ENCODE data around the gene ABCB6.
"Not testable (repeated sequence)": the region's sequence is repeated elsewhere in the genome, so short reads cannot be mapped to it uniquely, and the experiment has no call there.

The ABCB6 gene

DNA sequence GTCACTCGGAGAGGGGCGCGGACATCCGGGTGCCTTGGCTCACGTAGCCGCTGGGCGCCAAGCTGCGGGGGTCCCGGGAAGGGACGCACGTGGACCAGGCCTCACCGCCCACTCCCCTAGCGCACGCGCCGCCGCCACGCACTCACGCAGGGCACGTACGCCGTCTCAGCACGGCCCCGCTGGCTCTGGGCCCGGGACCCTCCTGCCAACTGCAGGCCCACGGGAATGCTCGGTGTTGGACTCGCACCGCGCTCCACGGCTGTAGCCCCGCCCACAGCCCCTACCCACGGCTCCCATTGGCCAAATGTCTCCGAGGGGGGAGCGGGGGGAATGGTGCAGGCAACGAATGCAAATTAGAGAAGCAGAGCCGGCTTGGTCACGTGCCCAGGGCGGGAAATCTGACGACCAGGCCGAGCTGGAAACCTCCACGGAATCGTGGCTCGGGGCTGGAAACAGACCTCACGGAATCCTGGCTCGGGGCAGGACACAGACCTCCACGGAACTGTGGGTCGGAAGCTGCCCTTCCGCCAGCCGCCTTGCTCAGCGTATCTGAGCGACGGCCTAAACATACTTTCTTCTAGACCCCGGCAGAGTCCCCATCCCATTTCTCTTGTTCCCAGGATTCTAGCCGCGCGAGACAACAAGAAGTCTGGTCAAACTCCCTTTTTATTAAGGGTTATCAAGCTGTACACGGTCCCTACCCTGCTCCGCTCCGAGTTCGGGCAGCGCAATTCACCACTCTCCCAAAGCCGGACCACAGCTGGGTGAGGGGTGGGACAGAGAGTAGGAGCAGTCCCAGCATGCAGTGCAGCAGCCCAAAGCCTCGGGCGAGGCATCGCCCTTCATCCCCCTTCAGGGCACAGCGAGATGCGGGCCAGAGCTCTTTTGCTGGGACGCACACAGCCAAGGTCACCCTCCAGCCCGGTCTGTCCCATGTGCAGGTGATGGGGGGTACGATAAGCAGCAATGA lies at the start of gene ABCB6:
ABCB6 (minus strand) TSS at position 227 of the 970 bp plus-strand sequence. CDS start 285 bp downstream, outside the sequence.
- DNase-seq (ENCODE audit: low read depth, low spot score) = no peak

DNA sequence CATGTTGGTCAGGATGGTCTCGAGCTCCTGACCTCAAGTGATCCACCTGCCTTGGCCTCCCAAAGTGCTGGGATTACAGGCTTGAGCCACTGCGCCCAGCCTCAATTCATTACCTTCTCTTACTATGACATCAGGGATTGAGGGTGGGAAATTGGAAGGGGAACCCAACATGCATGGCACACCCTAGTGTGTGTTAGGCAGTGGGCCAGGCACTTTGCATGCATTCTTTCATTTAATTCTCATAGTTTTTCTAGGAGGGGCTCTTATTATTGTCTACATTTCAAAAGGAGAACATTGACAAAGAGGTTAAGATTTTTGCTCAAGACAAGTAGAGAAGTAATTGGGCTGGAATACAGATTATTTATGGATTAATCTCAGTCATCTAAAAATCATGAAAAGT lies 49.5 kb upstream of the ABCB6 start:
- DNase-seq (ENCODE audit: low read depth, low spot score) = no peak

DNA sequence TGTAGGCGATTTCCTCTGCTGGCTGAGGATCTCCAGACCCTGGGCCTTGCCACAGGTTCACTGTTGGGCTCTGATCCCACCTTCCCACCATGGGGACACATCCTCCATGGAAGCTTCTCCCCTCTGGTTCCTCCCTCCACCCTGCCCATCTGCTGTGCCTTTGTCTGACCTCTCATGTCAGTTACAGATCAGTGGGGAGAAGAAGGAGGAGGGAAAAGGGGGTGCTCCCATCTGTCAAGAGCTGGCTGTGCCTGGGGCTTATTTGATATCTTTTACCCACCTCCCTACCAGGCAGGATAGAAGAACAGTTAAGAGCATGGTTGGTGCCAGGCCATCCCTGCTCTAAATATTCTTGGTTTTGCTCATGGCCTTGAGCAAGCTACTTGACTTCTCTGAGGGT lies 48.1 kb upstream of the ABCB6 start:
- no peak for DNase-seq (ENCODE audit: low read depth, low spot score)

DNA sequence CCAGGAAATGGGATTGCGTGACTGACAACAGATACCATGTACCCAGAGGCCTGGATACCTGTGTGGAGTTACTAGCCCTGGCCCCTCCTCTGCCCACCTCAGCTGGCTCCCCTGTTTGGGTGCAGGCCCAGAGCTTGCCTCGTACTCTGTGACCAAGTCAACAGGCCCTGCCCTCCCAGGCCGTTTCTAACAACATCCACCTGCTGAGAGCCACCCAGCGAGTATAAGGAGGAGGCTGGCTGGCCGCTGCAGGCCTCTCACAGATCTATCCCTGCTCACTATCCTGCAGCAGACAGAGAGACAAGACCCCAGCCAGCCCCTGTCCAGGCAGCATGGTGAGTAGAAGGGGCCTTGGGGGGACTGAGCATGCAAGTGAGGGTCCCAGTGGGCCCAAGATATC lies 47.5 kb upstream of the ABCB6 start:
- DNase-seq (ENCODE audit: low read depth, low spot score) = no peak

DNA sequence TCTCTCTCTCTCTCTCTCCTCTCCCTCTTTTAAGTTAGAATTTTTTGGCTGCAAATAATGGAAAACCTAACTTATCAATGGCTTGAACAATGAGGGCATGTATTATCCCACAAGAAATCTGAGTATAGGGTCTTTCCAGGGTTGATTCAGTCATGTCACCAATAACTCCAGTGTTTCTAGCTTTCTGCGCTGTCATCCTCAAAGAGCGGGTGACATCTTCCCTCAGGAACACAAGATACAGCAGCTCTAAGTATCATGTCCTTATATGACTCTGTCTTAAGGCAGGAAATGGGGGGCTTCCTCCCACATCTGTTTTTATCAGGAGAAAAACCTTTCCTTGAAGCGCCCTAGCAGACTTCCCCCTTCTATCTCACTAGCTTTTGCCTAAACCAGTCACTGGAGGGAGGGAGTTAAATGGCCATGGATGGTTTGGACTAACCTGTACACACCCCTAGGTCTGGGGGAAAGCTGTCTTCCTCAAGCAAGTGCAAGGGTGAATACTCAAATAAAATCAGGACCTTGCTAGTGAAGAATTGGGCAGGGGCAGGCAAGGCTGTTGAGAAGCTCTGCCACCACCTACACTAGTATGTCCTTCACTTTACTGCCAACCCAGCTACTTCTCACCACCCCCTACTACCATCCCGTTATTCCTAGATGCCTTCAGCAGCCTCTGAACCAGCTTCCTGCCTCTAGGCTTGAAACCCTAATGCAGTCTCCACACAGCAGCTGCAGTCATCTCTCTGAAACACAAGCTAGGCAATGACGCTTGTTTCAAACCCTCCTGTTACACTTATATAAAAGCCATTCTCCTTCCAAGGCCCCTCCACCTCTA lies 42.5 kb upstream of the ABCB6 start:
- no peak for DNase-seq (ENCODE audit: low read depth, low spot score)

DNA sequence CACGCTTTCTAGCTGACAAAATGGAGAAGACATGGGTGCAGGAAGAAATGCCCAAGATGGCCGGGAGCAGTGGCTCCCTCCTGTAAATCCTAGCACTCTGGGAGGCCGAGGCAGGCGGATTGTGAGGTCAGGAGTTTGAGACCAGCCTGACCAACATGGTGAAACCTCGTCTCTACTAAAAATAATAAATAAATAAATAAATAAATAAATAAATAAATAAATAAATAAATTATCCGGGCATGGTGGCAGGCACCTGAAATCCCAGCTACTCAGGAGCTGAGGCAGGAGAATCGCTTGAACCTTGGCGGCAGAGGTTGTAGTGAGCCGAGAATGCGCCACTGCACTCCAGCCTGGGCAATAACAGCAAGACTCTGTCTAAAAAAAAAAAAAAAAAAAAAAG lies 40.2 kb upstream of the ABCB6 start:
- DNase-seq (ENCODE audit: low read depth, low spot score) = not testable (repeated sequence)

DNA sequence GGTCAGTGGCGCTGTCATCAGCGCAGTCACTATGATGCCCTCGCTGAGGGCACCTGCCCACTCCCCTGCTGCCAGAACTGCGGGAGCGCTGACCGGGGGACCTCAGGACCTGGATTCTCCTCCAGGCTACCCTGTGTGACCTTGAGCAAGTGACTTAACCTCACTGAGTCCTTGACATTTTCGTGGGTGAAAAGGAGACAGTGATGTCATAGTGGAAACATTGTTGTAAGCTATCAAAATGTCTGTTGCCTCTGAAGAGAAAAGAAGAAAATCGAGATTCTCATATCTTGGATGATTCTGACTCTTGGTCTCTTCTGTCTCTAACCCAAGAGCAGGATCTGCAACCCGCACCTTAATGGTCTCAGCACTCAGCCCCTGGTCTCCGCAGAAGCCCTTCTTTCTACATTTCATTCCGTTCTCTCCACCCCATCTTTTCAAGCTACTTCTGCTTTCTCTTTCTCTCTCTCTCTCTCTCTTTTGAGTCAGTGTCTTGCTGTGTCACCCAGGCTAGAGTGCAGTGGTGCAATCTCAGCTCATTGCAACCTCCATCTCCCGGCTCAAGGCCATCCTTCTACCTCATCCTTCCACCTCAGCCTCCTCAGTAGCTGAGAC lies 35.9 kb upstream of the ABCB6 start:
- no peak for DNase-seq (ENCODE audit: low read depth, low spot score)

DNA sequence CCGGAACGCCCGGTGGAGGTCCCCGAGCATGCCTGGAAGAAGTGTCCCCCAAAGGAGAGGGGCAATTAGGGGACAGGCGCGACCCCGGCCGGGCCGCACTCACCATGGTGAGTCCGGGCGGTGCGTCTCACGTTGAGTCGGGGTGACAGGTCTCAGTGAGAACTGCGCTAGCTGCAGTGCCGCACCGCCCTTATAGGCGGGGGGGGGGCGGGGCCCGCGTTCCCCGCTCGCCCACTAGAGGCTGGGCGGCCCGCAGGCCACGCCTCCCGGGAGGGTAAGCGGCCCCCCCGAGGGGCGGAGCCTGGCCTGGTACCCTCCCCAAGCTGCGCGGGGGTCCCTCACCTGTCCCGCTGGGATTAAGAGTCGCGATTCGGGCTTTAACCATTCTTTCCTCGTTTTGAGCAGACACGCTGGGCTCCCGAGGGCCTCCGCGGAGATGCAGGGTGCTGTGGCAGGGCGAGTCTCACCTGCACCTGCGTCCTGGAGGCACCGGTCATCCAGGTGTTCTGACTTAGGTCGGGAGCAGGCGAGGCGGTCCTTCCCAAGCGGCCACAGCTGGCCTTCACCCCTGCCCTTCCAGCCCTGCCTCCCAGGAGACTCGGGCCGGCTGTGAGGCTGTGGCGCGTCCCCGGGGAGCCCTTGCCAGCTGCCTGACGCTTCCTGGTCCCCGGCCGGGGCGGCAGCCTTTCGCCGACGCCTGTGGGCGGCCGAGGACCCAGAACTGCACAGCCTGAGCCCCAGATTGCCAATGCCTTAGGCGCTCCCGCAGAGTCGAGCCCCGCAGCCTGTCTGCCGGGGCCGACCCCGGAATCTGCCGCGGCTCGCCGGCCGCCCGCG lies 35.2 kb upstream of the ABCB6 start, which contains the start of gene TUBA4A:
TUBA4A (minus strand) TSS at position 166 of the 837 bp plus-strand sequence; CDS start at position 106, 60 bp downstream.
- DNase-seq (ENCODE audit: low read depth, low spot score) = no peak

DNA sequence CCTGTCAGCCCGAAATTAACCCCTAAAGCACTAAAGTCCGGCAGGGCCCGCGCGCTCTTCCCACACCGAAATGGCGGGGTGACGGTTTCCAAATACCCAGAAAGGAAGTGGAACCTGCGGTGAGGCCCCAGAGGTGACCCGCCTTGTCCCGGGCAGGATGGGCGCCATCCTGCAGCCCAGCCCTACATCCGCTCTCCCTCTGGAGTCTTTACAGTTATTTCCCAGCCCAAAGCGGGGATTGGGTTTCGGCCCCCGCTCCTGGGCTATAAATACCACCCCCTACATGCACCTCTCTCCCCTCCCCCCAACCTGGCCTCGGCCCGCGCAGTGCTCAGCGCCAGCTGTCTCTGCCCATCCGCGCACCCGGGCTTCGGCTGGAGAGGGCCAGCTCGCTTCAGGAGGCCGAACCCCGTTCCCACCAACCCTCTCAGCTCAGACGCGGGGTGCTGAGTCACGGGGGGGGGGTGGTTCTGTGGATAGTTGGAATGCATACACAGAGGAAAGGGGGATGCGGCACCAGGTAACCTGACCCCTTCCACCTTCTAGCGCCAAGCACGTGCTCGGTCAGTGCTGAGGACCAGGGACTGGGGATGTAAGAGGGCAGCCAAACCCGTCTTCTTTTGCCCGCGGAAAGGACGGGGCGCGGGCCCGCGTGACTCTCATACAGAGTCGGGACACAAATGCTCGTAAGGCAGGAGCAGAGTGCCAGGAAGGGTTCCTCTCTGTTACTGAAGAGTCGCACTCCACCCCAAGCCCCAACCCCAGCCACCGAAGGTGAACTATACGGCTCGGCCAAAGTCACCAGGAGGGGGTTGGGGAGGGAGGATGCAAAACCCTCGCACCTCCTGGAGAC lies 34.4 kb upstream of the ABCB6 start, which contains the start of gene TUBA4B:
TUBA4B (plus strand) TSS at position 344 of the 853 bp plus-strand sequence; CDS start at position 509, 165 bp downstream.
- no peak for DNase-seq (ENCODE audit: low read depth, low spot score)

DNA sequence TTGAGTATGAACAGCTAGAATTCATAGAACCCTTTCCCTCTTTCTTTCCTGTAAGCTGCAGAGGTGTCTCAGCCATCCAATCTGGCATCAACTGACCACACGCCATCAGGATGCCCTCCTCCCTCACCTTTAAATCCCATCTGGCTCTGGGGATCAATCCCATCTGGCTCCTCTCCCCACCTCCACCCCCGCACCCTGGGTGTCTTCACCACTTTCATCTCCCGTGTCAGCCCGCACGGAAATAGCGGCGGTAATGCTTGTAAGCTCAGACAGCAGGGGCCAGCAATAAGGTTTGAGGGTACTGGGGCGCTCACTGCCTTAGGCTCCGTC lies 33.8 kb upstream of the ABCB6 start:
- no peak for DNase-seq (ENCODE audit: low read depth, low spot score)

DNA sequence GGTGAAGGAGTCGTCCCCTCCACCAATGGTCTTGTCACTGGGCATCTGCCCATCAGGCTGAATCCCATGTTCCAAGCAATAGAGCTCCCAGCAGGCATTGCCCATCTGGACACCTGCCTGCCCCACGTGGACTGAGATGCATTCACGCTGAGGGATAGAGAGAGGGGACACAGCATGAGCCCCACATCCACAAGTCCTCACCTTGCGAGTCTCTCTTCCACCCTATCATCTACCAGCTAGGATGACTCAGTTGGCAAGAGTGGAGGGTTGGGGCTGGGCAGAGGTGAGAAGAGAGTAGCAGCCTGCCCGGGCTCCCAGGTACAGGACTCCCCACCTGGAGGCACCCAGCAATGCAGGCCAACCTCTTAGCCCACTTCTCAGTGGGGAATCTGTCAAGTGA lies 33.3 kb upstream of the ABCB6 start:
- no peak for DNase-seq (ENCODE audit: low read depth, low spot score)

DNA sequence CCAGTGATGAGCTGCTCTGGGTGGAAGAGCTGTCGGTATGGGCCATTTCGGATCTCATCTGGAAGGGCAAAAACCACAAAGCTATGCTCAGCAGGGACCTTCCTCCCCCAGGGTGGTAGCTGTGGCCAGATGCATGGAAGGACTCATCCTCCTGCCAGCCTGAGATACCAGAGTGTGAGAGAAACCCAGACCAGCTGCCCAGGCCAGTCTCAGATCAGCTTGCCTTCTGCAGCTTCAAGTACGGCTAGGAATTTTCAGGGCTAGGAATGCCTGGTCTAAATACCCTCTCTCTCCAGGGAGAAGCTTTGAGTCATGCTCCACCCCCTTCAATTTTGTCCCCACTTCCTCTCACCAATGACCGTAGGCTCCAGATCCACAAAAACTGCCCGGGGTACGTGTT lies 32.9 kb upstream of the ABCB6 start:
- no peak for DNase-seq (ENCODE audit: low read depth, low spot score)

DNA sequence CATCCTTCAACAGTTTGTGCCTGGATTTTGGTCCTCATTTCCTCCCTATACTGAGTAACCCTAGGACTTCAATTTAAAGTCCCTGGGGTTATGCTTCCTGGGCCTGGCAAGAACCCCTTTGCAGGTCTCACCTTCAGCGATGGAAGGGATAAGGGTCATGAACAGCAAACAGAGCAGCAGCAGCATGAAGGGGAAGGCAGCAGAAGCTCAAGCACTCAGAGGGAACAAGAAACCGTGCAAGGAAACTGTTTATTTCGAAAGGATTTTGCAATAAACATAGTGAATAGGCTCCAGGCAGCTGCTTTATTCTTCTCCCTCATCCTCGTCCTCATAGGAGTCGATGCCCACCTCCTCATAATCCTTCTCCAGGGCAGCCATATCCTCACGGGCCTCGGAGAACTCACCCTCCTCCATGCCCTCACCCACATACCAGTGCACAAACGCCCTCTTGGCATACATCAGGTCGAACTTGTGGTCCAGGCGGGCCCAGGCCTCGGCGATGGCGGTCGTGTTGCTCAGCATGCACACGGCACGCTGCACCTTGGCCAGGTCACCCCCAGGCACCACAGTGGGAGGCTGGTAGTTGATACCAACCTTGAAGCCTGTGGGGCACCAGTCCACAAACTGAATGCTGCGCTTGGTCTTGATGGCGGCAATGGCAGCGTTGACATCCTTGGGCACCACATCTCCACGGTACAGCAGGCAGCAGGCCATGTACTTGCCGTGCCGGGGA lies 31.5 kb upstream of the ABCB6 start:
- DNase-seq (ENCODE audit: low read depth, low spot score) = no peak

DNA sequence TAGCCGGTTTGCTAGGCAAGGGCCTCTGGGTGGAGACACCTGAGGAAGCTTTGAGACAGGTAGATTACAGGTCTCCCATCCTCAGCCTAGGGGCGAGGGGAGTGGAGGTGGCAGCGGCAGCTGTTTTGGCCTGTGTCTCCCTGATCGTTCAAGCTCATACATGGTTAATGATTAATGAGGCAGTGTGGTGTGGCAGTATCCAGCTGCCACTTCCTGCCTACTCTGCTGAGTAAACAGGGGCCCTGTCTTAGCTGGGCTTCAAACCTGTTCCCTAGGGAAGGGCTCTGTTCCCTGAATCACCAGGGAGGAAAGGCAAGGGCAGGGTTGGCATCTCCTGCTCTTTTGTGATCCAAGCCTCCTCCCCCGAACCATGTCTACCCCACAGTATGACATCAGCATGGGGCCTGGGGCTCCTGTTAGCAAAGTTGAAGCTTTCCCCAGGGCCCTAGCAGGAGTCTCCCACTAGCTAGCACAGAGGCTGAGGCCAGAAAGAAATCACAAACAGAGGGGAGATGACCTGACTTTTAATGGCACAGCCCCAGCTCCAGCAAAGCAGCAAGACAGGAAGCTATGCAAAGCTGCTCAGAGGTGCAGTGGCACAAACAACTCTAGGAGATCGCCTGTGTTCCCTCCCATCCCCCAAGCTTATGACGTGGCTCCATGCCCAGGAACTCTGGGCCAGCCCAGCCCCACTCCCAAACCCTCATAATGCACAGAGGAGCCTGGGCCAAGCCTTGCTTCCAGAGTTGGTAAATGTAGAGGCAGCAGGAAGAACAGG lies 30.6 kb upstream of the ABCB6 start:
- DNase-seq (ENCODE audit: low read depth, low spot score) = no peak

DNA sequence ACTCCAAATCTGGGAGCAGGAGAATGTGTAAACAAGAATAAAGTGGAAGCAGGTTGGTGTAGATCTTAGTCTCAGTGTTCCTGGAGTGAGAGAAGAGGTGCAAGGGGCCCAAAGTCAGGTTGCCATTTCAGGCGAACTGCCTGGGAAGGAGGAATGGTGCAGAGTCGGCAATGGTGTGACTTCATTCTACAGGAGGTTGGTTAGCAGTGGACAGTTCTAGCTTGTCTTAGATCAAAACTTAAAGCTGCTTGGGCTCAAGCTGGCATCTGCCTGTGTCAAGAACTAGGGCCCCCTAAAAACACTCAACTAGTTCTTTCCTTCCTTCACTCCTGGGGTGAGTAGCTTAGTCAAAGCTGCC lies 30.1 kb upstream of the ABCB6 start:
- DNase-seq (ENCODE audit: low read depth, low spot score) = no peak

DNA sequence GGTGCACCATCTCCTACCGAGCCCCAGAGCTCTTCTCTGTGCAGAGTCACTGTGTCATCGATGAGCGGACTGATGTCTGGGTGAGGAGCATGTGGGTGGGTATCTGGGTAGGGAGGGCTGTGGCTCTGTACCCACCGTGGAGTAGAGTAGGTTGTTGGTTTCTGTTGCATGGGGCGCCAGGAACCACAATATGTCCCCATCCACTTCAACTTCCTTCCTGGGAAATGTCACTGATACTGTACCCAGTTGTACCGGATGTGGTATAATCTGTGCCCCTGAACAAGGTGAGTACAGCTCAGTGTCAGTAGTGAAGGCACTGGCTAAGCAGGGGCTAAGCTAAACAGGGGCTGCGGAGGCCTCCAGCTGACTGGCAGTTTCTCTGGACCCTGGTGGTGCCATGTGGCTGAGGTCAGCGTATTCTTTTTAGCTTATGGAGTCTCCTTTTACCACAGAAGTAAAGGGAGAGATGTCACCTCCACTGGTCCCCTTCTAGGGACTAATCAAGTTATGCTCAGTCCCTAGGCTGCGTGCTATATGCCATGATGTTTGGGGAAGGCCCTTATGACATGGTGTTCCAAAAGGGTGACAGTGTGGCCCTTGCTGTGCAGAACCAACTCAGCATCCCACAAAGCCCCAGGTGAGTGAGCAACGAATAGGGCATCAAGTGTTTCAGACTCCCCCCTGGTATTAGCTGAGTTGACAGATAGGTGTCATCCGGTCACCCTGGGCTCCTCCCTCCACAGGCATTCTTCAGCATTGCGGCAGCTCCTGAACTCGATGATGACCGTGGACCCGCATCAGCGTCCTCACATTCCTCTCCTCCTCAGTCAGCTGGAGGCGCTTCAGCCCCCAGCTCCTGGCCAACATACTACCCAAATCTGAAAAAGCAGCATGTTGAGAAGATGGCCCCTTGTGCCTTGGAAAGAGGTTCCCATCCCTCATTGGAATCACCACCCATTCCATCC lies 29.2 kb upstream of the ABCB6 start:
- DNase-seq (ENCODE audit: low read depth, low spot score) = no peak

DNA sequence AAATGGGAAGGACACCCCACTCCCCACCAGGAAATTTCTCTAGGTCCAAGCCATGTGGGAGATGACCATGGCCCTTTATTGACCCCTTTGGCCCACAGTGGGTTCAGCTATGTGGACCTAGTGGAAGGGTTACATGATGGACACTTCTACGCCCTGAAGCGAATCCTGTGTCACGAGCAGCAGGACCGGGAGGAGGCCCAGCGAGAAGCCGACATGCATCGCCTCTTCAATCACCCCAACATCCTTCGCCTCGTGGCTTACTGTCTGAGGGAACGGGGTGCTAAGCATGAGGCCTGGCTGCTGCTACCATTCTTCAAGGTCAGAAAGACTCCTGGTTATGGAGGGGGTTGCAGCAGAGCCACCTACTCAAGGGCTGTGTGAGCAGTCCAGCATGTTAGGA lies 27.8 kb upstream of the ABCB6 start:
- DNase-seq (ENCODE audit: low read depth, low spot score) = no peak

DNA sequence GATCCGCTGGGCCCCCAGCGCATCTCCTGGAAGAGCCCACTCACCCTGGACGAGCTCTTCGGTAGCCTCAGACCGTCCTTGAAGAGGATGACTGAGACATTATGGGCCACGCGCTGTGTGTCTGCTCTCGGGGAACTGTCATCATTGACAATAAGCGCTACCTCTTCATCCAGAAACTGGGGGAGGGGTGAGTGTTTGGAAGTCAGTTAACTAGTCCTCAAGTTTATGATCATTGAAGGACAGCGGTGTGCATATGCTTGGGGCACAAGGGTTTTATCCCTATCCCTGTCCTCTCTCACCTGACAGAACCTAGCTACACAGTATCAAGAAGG lies 27.1 kb upstream of the ABCB6 start:
- DNase-seq (ENCODE audit: low read depth, low spot score) = no peak

All from iPS DF 19.7 (cell line).